Endothelial cell of umbilical vein (primary cell): Measurements from ENCODE around the gene RAD51B.

Experiments used
- EZH2 ChIP-seq: IDR thresholded peaks from 2 replicates; pipeline ENCODE4 v1.6.1; 2012; ENCODE audit warnings: borderline replicate concordance, low read depth, mild to moderate bottlenecking, moderate library complexity, low read length, inconsistent platforms; ENCODE audit not compliant: severe bottlenecking
- GATA2 ChIP-seq: IDR thresholded peaks from 2 replicates; pipeline ENCODE4 v1.7.0; 2011; ENCODE audit warnings: low read depth, mild to moderate bottlenecking, moderate library complexity, mixed read lengths, low read length; ENCODE audit not compliant: insufficient read length, insufficient read depth
- MYC ChIP-seq: IDR thresholded peaks from one replicate; pipeline ENCODE4 v1.6.1; 2011; ENCODE audit warnings: mild to moderate bottlenecking, low read depth, low read length
- POLR2A ChIP-seq: IDR thresholded peaks from 2 replicates; pipeline ENCODE4 v1.6.1; 2012; ENCODE audit warnings: low read depth, mild to moderate bottlenecking, control low read depth, low read length
- POLR2AphosphoS5 ChIP-seq: IDR thresholded peaks from 2 replicates; pipeline ENCODE4 v1.6.1; 2012; ENCODE audit warnings: low read depth, mild to moderate bottlenecking, control low read depth, low read length, moderate library complexity; ENCODE audit not compliant: insufficient read depth
- TF ChIP-seq, protein P1 (sequence below), 2 donors: IDR thresholded peaks; 1 replicate in 1 of 2; 2 replicates in 1 of 2; pipeline ENCODE4 v1.5.1; 2011; ENCODE audit warnings: low read length in 2 of 2, mild to moderate bottlenecking in 2 of 2, moderate library complexity in 2 of 2, control low read depth in 1 of 2, inconsistent platforms in 1 of 2, low read depth in 1 of 2; ENCODE audit not compliant: insufficient read depth in 1 of 2; ENCODE audit errors: extremely low read depth in 1 of 2
- TF ChIP-seq, protein P2 (sequence below): IDR thresholded peaks from 2 replicates; pipeline ENCODE4 v1.6.1; 2011; ENCODE audit not compliant: insufficient read depth, insufficient read length

DNA sequence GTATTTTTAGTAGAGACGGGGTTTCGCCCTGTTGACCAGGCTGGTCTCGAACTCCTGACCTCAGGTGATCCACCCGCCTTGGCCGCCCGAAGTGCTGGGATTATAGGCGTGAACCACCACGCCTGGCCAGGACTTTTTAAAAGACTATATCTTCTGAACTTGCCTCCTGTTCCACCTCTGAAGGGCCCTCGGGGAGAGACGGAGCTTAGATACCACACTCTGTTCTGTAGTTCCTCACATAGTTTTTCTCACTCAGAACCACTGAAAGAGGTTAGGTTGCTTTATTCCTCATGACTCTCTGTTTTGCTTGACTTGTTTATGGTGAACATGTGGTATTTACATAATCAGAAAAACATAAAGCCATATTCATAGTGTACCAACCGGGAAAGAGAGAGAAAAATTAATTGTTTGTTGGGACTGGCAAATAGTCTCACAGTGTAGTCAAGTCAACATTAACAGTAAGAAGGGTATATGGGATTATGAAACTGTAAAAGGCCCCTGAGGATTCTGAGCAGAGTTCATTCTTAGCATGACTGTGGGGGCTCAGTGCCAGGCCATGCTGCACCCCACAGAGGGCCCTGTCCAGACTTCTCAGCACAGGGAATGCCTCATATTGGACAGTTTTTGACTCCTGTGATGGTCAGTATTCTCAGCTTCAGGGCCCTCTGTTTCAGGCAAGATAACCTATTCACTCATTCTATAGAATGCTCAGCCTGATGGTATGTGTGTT lies 631.0 kb downstream of the RAD51B start:
- TF ChIP-seq, protein P1, sequence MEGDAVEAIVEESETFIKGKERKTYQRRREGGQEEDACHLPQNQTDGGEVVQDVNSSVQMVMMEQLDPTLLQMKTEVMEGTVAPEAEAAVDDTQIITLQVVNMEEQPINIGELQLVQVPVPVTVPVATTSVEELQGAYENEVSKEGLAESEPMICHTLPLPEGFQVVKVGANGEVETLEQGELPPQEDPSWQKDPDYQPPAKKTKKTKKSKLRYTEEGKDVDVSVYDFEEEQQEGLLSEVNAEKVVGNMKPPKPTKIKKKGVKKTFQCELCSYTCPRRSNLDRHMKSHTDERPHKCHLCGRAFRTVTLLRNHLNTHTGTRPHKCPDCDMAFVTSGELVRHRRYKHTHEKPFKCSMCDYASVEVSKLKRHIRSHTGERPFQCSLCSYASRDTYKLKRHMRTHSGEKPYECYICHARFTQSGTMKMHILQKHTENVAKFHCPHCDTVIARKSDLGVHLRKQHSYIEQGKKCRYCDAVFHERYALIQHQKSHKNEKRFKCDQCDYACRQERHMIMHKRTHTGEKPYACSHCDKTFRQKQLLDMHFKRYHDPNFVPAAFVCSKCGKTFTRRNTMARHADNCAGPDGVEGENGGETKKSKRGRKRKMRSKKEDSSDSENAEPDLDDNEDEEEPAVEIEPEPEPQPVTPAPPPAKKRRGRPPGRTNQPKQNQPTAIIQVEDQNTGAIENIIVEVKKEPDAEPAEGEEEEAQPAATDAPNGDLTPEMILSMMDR (IDR thresholded peaks at IDR 0.05; ENCODE audit: extremely low read depth in 1 of 2, insufficient read depth in 1 of 2, low read depth in 1 of 2, low read length in 2 of 2): no peak
- TF ChIP-seq, protein P2, sequence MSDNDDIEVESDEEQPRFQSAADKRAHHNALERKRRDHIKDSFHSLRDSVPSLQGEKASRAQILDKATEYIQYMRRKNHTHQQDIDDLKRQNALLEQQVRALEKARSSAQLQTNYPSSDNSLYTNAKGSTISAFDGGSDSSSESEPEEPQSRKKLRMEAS: no peak
- TF ChIP-seq POLR2A (no peak), GATA2 (no peak), POLR2AphosphoS5 (no peak), EZH2 (no peak), MYC (no peak)
